Stomach (tissue), 9 donors: Measurements from ENCODE around the gene BLACAT1. TPM values are rescaled to one million over a fixed set of nuclear protein-coding genes. Genes with fewer than 3 reads are reported as not detected.

Experiments used
- DNase-seq, 2 donors: peaks; one replicate each; pipeline versions ENCODE4 v3.0.0 to v3.0.0-alpha.2; 2013 to 2019
- H3K27ac ChIP-seq, 5 donors: fragments of 200-600 bp in 4 of 5; sonication (generic) in 4 of 5; one replicate each; pipeline ENCODE4 v1.5.1; 2013 to 2019; ENCODE audit warnings: mild to moderate bottlenecking in 1 of 5, moderate library complexity in 1 of 5
- H3K27me3 ChIP-seq, 3 donors: fragments of 200-600 bp; sonication (generic); one replicate each; pipeline ENCODE4 v1.5.1; 2017 to 2019; ENCODE audit warnings: mixed run types in 1 of 3
- H3K36me3 ChIP-seq, 4 donors: fragments of 200-600 bp; sonication (generic); 1 replicate in 3 of 4; 2 replicates in 1 of 4; pipeline ENCODE4 v1.5.1; 2016 to 2019
- H3K4me1 ChIP-seq, 4 donors: fragments of 200-600 bp; sonication (generic); one replicate each; pipeline ENCODE4 v1.5.1; 2016 to 2019
- H3K4me3 ChIP-seq, 4 donors: fragments of 200-600 bp; sonication (generic) in 3 of 4; one replicate each; pipeline ENCODE4 v1.5.1; 2016 to 2019; ENCODE audit warnings: mild to moderate bottlenecking in 1 of 4
- H3K9me3 ChIP-seq, 4 donors: fragments of 200-600 bp; sonication (generic); one replicate each; pipeline ENCODE4 v1.5.1; 2016 to 2019
- CTCF ChIP-seq, 7 experiments: fragments of 450-650 bp in 4 of 7; fragments of 200-600 bp in 3 of 7; sonication (generic) in 3 of 7; IDR thresholded peaks; one replicate each; pipeline ENCODE4 v1.5.1; 2016 to 2019; ENCODE audit warnings: antibody characterized with exemption in 7 of 7, control low read depth in 2 of 7, mild to moderate bottlenecking in 1 of 7
- EP300 ChIP-seq: sonication (generic); formaldehyde crosslinking; IDR thresholded peaks from one replicate; pipeline ENCODE4 v1.6.1; 2017; ENCODE audit warnings: antibody characterized with exemption
- POLR2A ChIP-seq, 4 donors: fragments of 450-650 bp; IDR thresholded peaks; one replicate each; pipeline ENCODE4 v1.6.1; 2016; ENCODE audit warnings: antibody characterized with exemption in 4 of 4, control low read depth in 2 of 4, mild to moderate bottlenecking in 1 of 4, moderate library complexity in 1 of 4
- POLR2AphosphoS5 ChIP-seq, 3 donors: sonication (generic); formaldehyde crosslinking; IDR thresholded peaks; one replicate each; pipeline ENCODE4 v1.6.1; 2016; ENCODE audit warnings: antibody characterized with exemption in 3 of 3
- WGBS, 5 donors: extraction: QIAGEN DNeasy Blood & Tissue Kit in 3 of 5; methylation state at CpG; one replicate each; pipeline versions ENCODE4 v1.1.5 to v1.1.7; 2013 to 2018; 5-methylcytosine and 5-hydroxymethylcytosine counted together
- intact Hi-C: fragments of 100-400 bp; cut with DNase I; formaldehyde crosslinking; loops from one replicate; pipeline ENCODE4 v1.15.1; 2023; ENCODE audit warnings: low total_unique reads
- polyA plus RNA-seq, 3 donors: library from polyadenylated mRNA; stranded (reverse); fragments of 200-250 nt; gene quantifications; one replicate each; pipeline ENCODE4 v1.2.3, GENCODE V29; 2013
- total RNA-seq, 5 donors: library from RNA; depleted of rRNA; stranded (reverse); fragments of >200 nt; gene quantifications; one replicate each; pipeline versions ENCODE4 v1.1.0 to v1.2.3, GENCODE V29; 2014 to 2016
- donor health status: healthy with polysubstance abuse.
- donor health status: Bipolar disorder and iron deficiency.
- donor health status: healthy.

Gene BLACAT1
- total and polyA plus RNA-seq, 8 donors, result 0.37 to 0.43 TPM; not detected in 6

GRCh38 chr1:205445646-205445935 lies 10.3 kb downstream of the BLACAT1 start:
- no peak overlapping the region for H3K4me3 ChIP-seq
- intact Hi-C loops, result no loop called here
- TF ChIP-seq CTCF (IDR thresholded peaks at IDR 0.05) (no peak), POLR2A (IDR thresholded peaks at IDR 0.05) (no peak), EP300 (no peak), POLR2AphosphoS5 (IDR thresholded peaks at IDR 0.05) (no peak)
- no peaks in the 10 kb centered on the region for H3K36me3 ChIP-seq
- peak overlapping the region in 2 of 5 donors; percentile 15 to 58 for H3K27ac ChIP-seq
- H3K27me3 ChIP-seq, result peaks cover 0 to 33% (median 10%) of the 10 kb centered on the region in 3 donors
- no peaks in the 10 kb centered on the region for H3K9me3 ChIP-seq
- DNase-seq, result no peak
- H3K4me1 ChIP-seq, result peaks cover 24 to 69% (median 40%) of the 10 kb centered on the region in 4 donors
- 70 to 81% (median 77%) methylated on average over 5 of the region's 5 CpGs for WGBS, 5 donors

- peaks cover 26 to 70% (median 44%) of the 10 kb centered on the region in 4 donors for H3K4me1 ChIP-seq
- no peak for TF ChIP-seq CTCF (IDR thresholded peaks at IDR 0.05)
- peak in 1 of 3 donors; percentile 38 for TF ChIP-seq POLR2AphosphoS5 (IDR thresholded peaks at IDR 0.05)
- no peaks in the 10 kb centered on the region for H3K36me3 ChIP-seq
- peak overlapping the region in 3 of 4 donors; percentile 32 to 42 (median 35) for H3K4me3 ChIP-seq
- peak; percentile 34 to 87 for DNase-seq
- H3K9me3 ChIP-seq, result no peaks in the 10 kb centered on the region
- peak overlapping the region in 2 of 5 donors; percentile 15 to 58 for H3K27ac ChIP-seq
- 18 to 27% (median 19%) methylated on average over 16 to 18 of the region's 18 CpGs for WGBS, 5 donors
- H3K27me3 ChIP-seq, result peaks cover 0 to 28% (median 5%) of the 10 kb centered on the region in 3 donors
- intact Hi-C loops, result no loop called here
Measured at GRCh38 chr1:205444931-205445645, 10.8 kb downstream of the BLACAT1 start.

GRCh38 chr1:205444300-205444930 lies 11.4 kb downstream of the BLACAT1 start:
- intact Hi-C loops, result no loop called here

More at GRCh38 chr1:205444300-205444930, 11.4 kb downstream of the BLACAT1 start:
- Histone ChIP-seq H3K36me3 (no peaks in the 10 kb centered on the region), H3K4me3 (peak overlapping the region in 3 of 4 donors; percentile 32 to 42 (median 35)), H3K27me3 (peaks cover 0 to 21% (median 0%) of the 10 kb centered on the region in 3 donors), H3K27ac (peak overlapping the region in 1 of 5 donors; percentile 58), H3K4me1 (peaks cover 26 to 66% (median 45%) of the 10 kb centered on the region in 4 donors), H3K9me3 (no peaks in the 10 kb centered on the region)
- TF ChIP-seq POLR2AphosphoS5 (IDR thresholded peaks at IDR 0.05) (no peak), POLR2A (IDR thresholded peaks at IDR 0.05) (no peak), EP300 (no peak), CTCF (IDR thresholded peaks at IDR 0.05) (no peak)
- WGBS, 5 donors, result 45 to 60% (median 54%) methylated on average over 10 of the region's 10 CpGs
- no peak for DNase-seq
